ENCODE results near the gene ATM.

ATM gene

GRCh38 chr11:108307751-108308150 lies 84.9 kb downstream of the ATM start:
- no peak for DNase-seq (ENCODE audit: low read depth in 1 of 2, low spot score in 1 of 2)
- no peak for TF ChIP-seq SPI1 (IDR thresholded peaks at IDR 0.05; ENCODE audit: borderline replicate concordance, low read depth)
- TF ChIP-seq CTCF (IDR thresholded peaks at IDR 0.05; ENCODE audit: insufficient read depth, low read length), result no peak
- no peak for TF ChIP-seq POLR2AphosphoS5 (IDR thresholded peaks at IDR 0.05; ENCODE audit: low read depth)
- TF ChIP-seq GABPA (IDR thresholded peaks at IDR 0.05; ENCODE audit: low read depth), result no peak
- TF ChIP-seq REST (IDR thresholded peaks at IDR 0.05; ENCODE audit: insufficient replicate concordance, low read depth), result no peak
- no peaks in the 10 kb centered on the region for H3K27me3 ChIP-seq (ENCODE audit: insufficient read depth, poor library complexity, severe bottlenecking)

GRCh38 chr11:108313444-108313843 lies 90.6 kb downstream of the ATM start:
- no peak for TF ChIP-seq SPI1 (IDR thresholded peaks at IDR 0.05; ENCODE audit: borderline replicate concordance, low read depth)
- no peak for TF ChIP-seq REST (IDR thresholded peaks at IDR 0.05; ENCODE audit: insufficient replicate concordance, low read depth)
- no peak for TF ChIP-seq CTCF (IDR thresholded peaks at IDR 0.05; ENCODE audit: insufficient read depth, low read length)
- TF ChIP-seq GABPA (IDR thresholded peaks at IDR 0.05; ENCODE audit: low read depth), result no peak
- no peak for TF ChIP-seq POLR2AphosphoS5 (IDR thresholded peaks at IDR 0.05; ENCODE audit: low read depth)
- H3K4me3 ChIP-seq (replicated peaks; ENCODE audit: insufficient read depth, low read length), result no peak overlapping the region

More at GRCh38 chr11:108307751-108308150, 84.9 kb downstream of the ATM start:
- no peak overlapping the region for H3K27ac ChIP-seq (replicated peaks)
- no peak overlapping the region for H3K4me3 ChIP-seq (replicated peaks; ENCODE audit: insufficient read depth, low read length)

GRCh38 chr11:108316061-108316460 lies 93.2 kb downstream of the ATM start:
- DNase-seq (ENCODE audit: low read depth in 1 of 2, low spot score in 1 of 2), result no peak
- TF ChIP-seq SPI1 (IDR thresholded peaks at IDR 0.05; ENCODE audit: borderline replicate concordance, low read depth), result no peak
- TF ChIP-seq POLR2AphosphoS5 (IDR thresholded peaks at IDR 0.05; ENCODE audit: low read depth), result no peak
- no peaks in the 10 kb centered on the region for H3K27me3 ChIP-seq (ENCODE audit: insufficient read depth, poor library complexity, severe bottlenecking)

More at GRCh38 chr11:108313444-108313843, 90.6 kb downstream of the ATM start:
- DNase-seq (ENCODE audit: low read depth in 1 of 2, low spot score in 1 of 2), result no peak
- no peak overlapping the region for H3K27ac ChIP-seq (replicated peaks)
- no peaks in the 10 kb centered on the region for H3K27me3 ChIP-seq (ENCODE audit: insufficient read depth, poor library complexity, severe bottlenecking)

GRCh38 chr11:108319541-108320145 lies 96.8 kb downstream of the ATM start:
- H3K27ac ChIP-seq (replicated peaks), result no peak overlapping the region
- H3K27me3 ChIP-seq (ENCODE audit: insufficient read depth, poor library complexity, severe bottlenecking), result no peaks in the 10 kb centered on the region
- TF ChIP-seq REST (IDR thresholded peaks at IDR 0.05; ENCODE audit: insufficient replicate concordance, low read depth) (no peak), SPI1 (IDR thresholded peaks at IDR 0.05; ENCODE audit: borderline replicate concordance, low read depth) (no peak), POLR2AphosphoS5 (IDR thresholded peaks at IDR 0.05; ENCODE audit: low read depth) (no peak), CTCF (IDR thresholded peaks at IDR 0.05; ENCODE audit: insufficient read depth, low read length) (no peak), GABPA (IDR thresholded peaks at IDR 0.05; ENCODE audit: low read depth) (no peak)
- DNase-seq (ENCODE audit: low read depth in 1 of 2, low spot score in 1 of 2), result no peak
- H3K4me3 ChIP-seq (replicated peaks; ENCODE audit: insufficient read depth, low read length), result no peak overlapping the region

More at GRCh38 chr11:108316061-108316460, 93.2 kb downstream of the ATM start:
- Histone ChIP-seq H3K4me3 (replicated peaks; ENCODE audit: insufficient read depth, low read length) (no peak overlapping the region), H3K27ac (replicated peaks) (no peak overlapping the region)
